CD8-positive, alpha-beta memory T cell (primary cell): Measurements from ENCODE around the gene ANKRD55. TPM values are rescaled to one million over a fixed set of nuclear protein-coding genes. Genes with fewer than 3 reads are reported as not detected.

ENCODE experiments used
- CTCF ChIA-PET: fragments of 350-600 bp; sonication (Branson Sonifier 250); formaldehyde crosslinking; loops from one replicate; lab custom pipeline; 2021; ENCODE audit warnings: antibody characterized with exemption; lab: Charles Lee
- POLR2A ChIA-PET: fragments of 350-600 bp; sonication (Branson Sonifier 250); formaldehyde crosslinking; loops from one replicate; lab custom pipeline; 2021; ENCODE audit warnings: antibody characterized with exemption; lab: Charles Lee
- DNase-seq, 5 donors: peaks; one replicate each; pipeline versions ENCODE4 v3.0.0 to v3.0.0-alpha.2; 2020 to 2022; ENCODE audit warnings: mixed read lengths in 1 of 5
- H3K27ac ChIP-seq: one replicate; pipeline ENCODE4 v1.7.0; 2013; ENCODE audit warnings: low read depth, mild to moderate bottlenecking, low read length, moderate library complexity
- H3K27me3 ChIP-seq: 2 replicates; pipeline ENCODE4 v1.7.0; 2013; ENCODE audit warnings: low read length, mild to moderate bottlenecking; ENCODE audit not compliant: insufficient read depth, poor library complexity, severe bottlenecking
- H3K36me3 ChIP-seq: 2 replicates; pipeline ENCODE4 v1.7.0; 2013; ENCODE audit warnings: mild to moderate bottlenecking, low read length, moderate library complexity; ENCODE audit not compliant: insufficient read depth
- H3K4me1 ChIP-seq: 2 replicates; pipeline ENCODE4 v1.7.0; 2013; ENCODE audit warnings: mild to moderate bottlenecking, low read length, moderate library complexity; ENCODE audit not compliant: insufficient read depth
- H3K4me3 ChIP-seq: 2 replicates; pipeline ENCODE4 v1.7.0; 2013; ENCODE audit warnings: mild to moderate bottlenecking, low read length
- H3K9me3 ChIP-seq: 2 replicates; pipeline ENCODE4 v1.7.0; 2013; ENCODE audit warnings: mild to moderate bottlenecking, low read length
- H3K27ac Mint-ChIP-seq, 8 donors: one replicate each; pipeline ENCODE4 v1.8.0; 2020 to 2021; ENCODE audit warnings: mixed read lengths in 8 of 8, mild to moderate bottlenecking in 6 of 8, inconsistent platforms in 3 of 8, moderate library complexity in 3 of 8
- H3K27me3 Mint-ChIP-seq, 2 donors: one replicate each; pipeline ENCODE4 v1.8.0; 2020 to 2021; ENCODE audit warnings: mixed read lengths in 2 of 2, mild to moderate bottlenecking in 1 of 2, moderate library complexity in 1 of 2
- H3K36me3 Mint-ChIP-seq, 3 donors: one replicate each; pipeline ENCODE4 v1.8.0; 2020 to 2021; ENCODE audit warnings: mixed read lengths in 3 of 3, inconsistent platforms in 1 of 3, mild to moderate bottlenecking in 1 of 3
- H3K4me1 Mint-ChIP-seq, 3 donors: one replicate each; pipeline ENCODE4 v1.8.0; 2020 to 2021; ENCODE audit warnings: mixed read lengths in 3 of 3, inconsistent platforms in 1 of 3, mild to moderate bottlenecking in 1 of 3
- H3K4me3 Mint-ChIP-seq, 7 donors: one replicate each; pipeline ENCODE4 v1.8.0; 2020 to 2021; ENCODE audit warnings: mixed read lengths in 7 of 7, mild to moderate bottlenecking in 6 of 7, moderate library complexity in 4 of 7, inconsistent platforms in 2 of 7
- H3K9me3 Mint-ChIP-seq, 5 donors: one replicate each; pipeline ENCODE4 v1.8.0; 2020 to 2022; ENCODE audit warnings: mixed read lengths in 5 of 5, mild to moderate bottlenecking in 3 of 5, moderate library complexity in 2 of 5, inconsistent platforms in 1 of 5
- polyA plus RNA-seq: library from polyadenylated mRNA; unstranded; fragments of 300-500 nt; fragmentation: Illumina TruSeq; gene quantifications from one replicate; pipeline ENCODE4 v1.2.3, GENCODE V29; 2021
- total RNA-seq, 2 experiments: library from RNA; stranded (reverse); gene quantifications; one replicate each; pipeline ENCODE4 v1.2.3, GENCODE V29; 2021

Gene ANKRD55
- total and polyA plus RNA-seq, 3 experiments from 2014 or later = not detected

GRCh38 chr5:56100439-56101176 lies 132.5 kb downstream of the ANKRD55 start:
- CTCF ChIA-PET = no interaction called here
- no peaks in the 10 kb centered on the region for H3K36me3 ChIP-seq
- H3K4me3 ChIP-seq = no peak overlapping the region
- Mint-ChIP-seq H3K27me3 (peaks cover 4 to 7% of the 10 kb centered on the region in 2 donors), H3K4me3 (no peak overlapping the region), H3K4me1 (peaks cover 4 to 24% (median 8%) of the 10 kb centered on the region in 3 donors), H3K27ac (peak overlapping the region in 1 of 8 donors; percentile 69), H3K9me3 (no peaks in the 10 kb centered on the region), H3K36me3 (peaks cover 0 to 2% (median 0%) of the 10 kb centered on the region in 3 donors)
- peak in 1 of 5 donors; percentile 28 for DNase-seq
- H3K27ac ChIP-seq = no peak overlapping the region
- H3K27me3 ChIP-seq = no peaks in the 10 kb centered on the region
- H3K4me1 ChIP-seq = peaks cover 81% of the 10 kb centered on the region
- POLR2A ChIA-PET = no interaction called here
- no peaks in the 10 kb centered on the region for H3K9me3 ChIP-seq

- Histone ChIP-seq H3K4me1 (peaks cover 88% of the 10 kb centered on the region), H3K9me3 (no peaks in the 10 kb centered on the region), H3K27me3 (no peaks in the 10 kb centered on the region), H3K27ac (no peak overlapping the region), H3K4me3 (no peak overlapping the region), H3K36me3 (no peaks in the 10 kb centered on the region)
- ChIA-PET POLR2A (no interaction called here), CTCF (no interaction called here)
- Mint-ChIP-seq H3K27ac (no peak overlapping the region), H3K27me3 (peaks cover 0 to 1% of the 10 kb centered on the region in 2 donors), H3K4me3 (no peak overlapping the region), H3K36me3 (peaks cover 0 to 2% (median 0%) of the 10 kb centered on the region in 3 donors), H3K9me3 (no peaks in the 10 kb centered on the region), H3K4me1 (peaks cover 8 to 36% (median 18%) of the 10 kb centered on the region in 3 donors)
- DNase-seq = no peak
Measured at GRCh38 chr5:56099346-56099745, 133.8 kb downstream of the ANKRD55 start.

- Histone ChIP-seq H3K27ac (no peak overlapping the region), H3K4me3 (no peak overlapping the region), H3K27me3 (no peaks in the 10 kb centered on the region), H3K9me3 (no peaks in the 10 kb centered on the region), H3K36me3 (no peaks in the 10 kb centered on the region), H3K4me1 (peaks cover 80% of the 10 kb centered on the region)
- no peaks in the 10 kb centered on the region for H3K27me3 Mint-ChIP-seq
- peaks cover 10 to 38% (median 23%) of the 10 kb centered on the region in 3 donors for H3K4me1 Mint-ChIP-seq
- CTCF ChIA-PET = no interaction called here
- peaks cover 0 to 2% (median 0%) of the 10 kb centered on the region in 3 donors for H3K36me3 Mint-ChIP-seq
- POLR2A ChIA-PET = no interaction called here
- no peak overlapping the region for H3K27ac Mint-ChIP-seq
- no peak for DNase-seq
- H3K4me3 Mint-ChIP-seq = no peak overlapping the region
- H3K9me3 Mint-ChIP-seq = no peaks in the 10 kb centered on the region
Measured at GRCh38 chr5:56097055-56097454, 136.1 kb downstream of the ANKRD55 start.

- H3K9me3 ChIP-seq = no peaks in the 10 kb centered on the region
- no peaks in the 10 kb centered on the region for H3K9me3 Mint-ChIP-seq
- H3K36me3 Mint-ChIP-seq = peaks cover 0 to 2% (median 0%) of the 10 kb centered on the region in 3 donors
- DNase-seq = no peak
- peak overlapping the region in 1 of 8 donors; percentile 55 for H3K27ac Mint-ChIP-seq
- H3K27ac ChIP-seq = no peak overlapping the region
- no peaks in the 10 kb centered on the region for H3K27me3 Mint-ChIP-seq
- H3K4me1 ChIP-seq = peaks cover 80% of the 10 kb centered on the region
- H3K36me3 ChIP-seq = no peaks in the 10 kb centered on the region
- no peak overlapping the region for H3K4me3 ChIP-seq
- ChIA-PET POLR2A (no interaction called here), CTCF (interaction anchor here (1.4 kb wide), 1 partner anchor 12 kb away, joined by 3 read pairs; no protein-coding TSS in a partner anchor)
- no peaks in the 10 kb centered on the region for H3K27me3 ChIP-seq
- H3K4me1 Mint-ChIP-seq = peaks cover 15 to 40% (median 32%) of the 10 kb centered on the region in 3 donors
- no peak overlapping the region for H3K4me3 Mint-ChIP-seq
Measured at GRCh38 chr5:56095579-56096102, 137.5 kb downstream of the ANKRD55 start.

- no peaks in the 10 kb centered on the region for H3K9me3 ChIP-seq
- ChIA-PET POLR2A (no interaction called here), CTCF (interaction anchor here (1.4 kb wide), 1 partner anchor 13 kb away, joined by 3 read pairs; no protein-coding TSS in a partner anchor)
- no peak for DNase-seq
- no peak overlapping the region for H3K4me3 ChIP-seq
- H3K4me1 ChIP-seq = peaks cover 80% of the 10 kb centered on the region
- H3K4me1 Mint-ChIP-seq = peaks cover 15 to 33% (median 27%) of the 10 kb centered on the region in 3 donors
- peak overlapping the region in 1 of 7 donors; percentile 14 for H3K4me3 Mint-ChIP-seq
- peak overlapping the region in 2 of 8 donors; percentile 12 to 30 for H3K27ac Mint-ChIP-seq
- H3K27me3 Mint-ChIP-seq = no peaks in the 10 kb centered on the region
- H3K27me3 ChIP-seq = no peaks in the 10 kb centered on the region
- H3K36me3 ChIP-seq = no peaks in the 10 kb centered on the region
- no peak overlapping the region for H3K27ac ChIP-seq
- H3K36me3 Mint-ChIP-seq = no peaks in the 10 kb centered on the region
- no peaks in the 10 kb centered on the region for H3K9me3 Mint-ChIP-seq
Measured at GRCh38 chr5:56094579-56095361, 138.4 kb downstream of the ANKRD55 start.

GRCh38 chr5:56093970-56094369 lies 139.2 kb downstream of the ANKRD55 start:
- CTCF ChIA-PET = no interaction called here
- H3K27ac Mint-ChIP-seq = peak overlapping the region in 1 of 8 donors; percentile 13
- H3K9me3 ChIP-seq = no peaks in the 10 kb centered on the region
- no peaks in the 10 kb centered on the region for H3K27me3 ChIP-seq
- H3K36me3 Mint-ChIP-seq = no peaks in the 10 kb centered on the region
- no peak overlapping the region for H3K4me3 ChIP-seq
- H3K9me3 Mint-ChIP-seq = no peaks in the 10 kb centered on the region
- no peak overlapping the region for H3K27ac ChIP-seq
- POLR2A ChIA-PET = no interaction called here
- no peaks in the 10 kb centered on the region for H3K36me3 ChIP-seq
- peaks cover 81% of the 10 kb centered on the region for H3K4me1 ChIP-seq
- H3K4me3 Mint-ChIP-seq = no peak overlapping the region
- no peak for DNase-seq
- peaks cover 15 to 33% (median 27%) of the 10 kb centered on the region in 3 donors for H3K4me1 Mint-ChIP-seq
- no peaks in the 10 kb centered on the region for H3K27me3 Mint-ChIP-seq

GRCh38 chr5:56092115-56092514 lies 141.0 kb downstream of the ANKRD55 start:
- peaks cover 15 to 33% (median 27%) of the 10 kb centered on the region in 3 donors for H3K4me1 Mint-ChIP-seq
- no peak overlapping the region for H3K4me3 Mint-ChIP-seq
- no peaks in the 10 kb centered on the region for H3K27me3 ChIP-seq

More at GRCh38 chr5:56092115-56092514, 141.0 kb downstream of the ANKRD55 start:
- no peaks in the 10 kb centered on the region for H3K27me3 Mint-ChIP-seq
- no peak overlapping the region for H3K27ac Mint-ChIP-seq
- H3K4me1 ChIP-seq = peaks cover 64% of the 10 kb centered on the region
- DNase-seq = no peak
- no peaks in the 10 kb centered on the region for H3K36me3 ChIP-seq
- no peak overlapping the region for H3K4me3 ChIP-seq
- POLR2A ChIA-PET = no interaction called here
- H3K9me3 ChIP-seq = no peaks in the 10 kb centered on the region
- no peak overlapping the region for H3K27ac ChIP-seq
- H3K36me3 Mint-ChIP-seq = no peaks in the 10 kb centered on the region
- no peaks in the 10 kb centered on the region for H3K9me3 Mint-ChIP-seq
- CTCF ChIA-PET = no interaction called here
